GM21381 (cell line): ENCODE data around the gene SLX4IP.
"Not testable (repeated sequence)": the region's sequence is repeated elsewhere in the genome, so short reads cannot be mapped to it uniquely, and the experiment has no call there.

Source experiments
- ATAC-seq: cut with Tn5 transposase; IDR thresholded peaks from one replicate; pipeline ENCODE4 v1.9.1; 2021; ENCODE audit warnings: mild to moderate bottlenecking, moderate library complexity; ENCODE audit not compliant: unreplicated experiment

The SLX4IP gene

DNA sequence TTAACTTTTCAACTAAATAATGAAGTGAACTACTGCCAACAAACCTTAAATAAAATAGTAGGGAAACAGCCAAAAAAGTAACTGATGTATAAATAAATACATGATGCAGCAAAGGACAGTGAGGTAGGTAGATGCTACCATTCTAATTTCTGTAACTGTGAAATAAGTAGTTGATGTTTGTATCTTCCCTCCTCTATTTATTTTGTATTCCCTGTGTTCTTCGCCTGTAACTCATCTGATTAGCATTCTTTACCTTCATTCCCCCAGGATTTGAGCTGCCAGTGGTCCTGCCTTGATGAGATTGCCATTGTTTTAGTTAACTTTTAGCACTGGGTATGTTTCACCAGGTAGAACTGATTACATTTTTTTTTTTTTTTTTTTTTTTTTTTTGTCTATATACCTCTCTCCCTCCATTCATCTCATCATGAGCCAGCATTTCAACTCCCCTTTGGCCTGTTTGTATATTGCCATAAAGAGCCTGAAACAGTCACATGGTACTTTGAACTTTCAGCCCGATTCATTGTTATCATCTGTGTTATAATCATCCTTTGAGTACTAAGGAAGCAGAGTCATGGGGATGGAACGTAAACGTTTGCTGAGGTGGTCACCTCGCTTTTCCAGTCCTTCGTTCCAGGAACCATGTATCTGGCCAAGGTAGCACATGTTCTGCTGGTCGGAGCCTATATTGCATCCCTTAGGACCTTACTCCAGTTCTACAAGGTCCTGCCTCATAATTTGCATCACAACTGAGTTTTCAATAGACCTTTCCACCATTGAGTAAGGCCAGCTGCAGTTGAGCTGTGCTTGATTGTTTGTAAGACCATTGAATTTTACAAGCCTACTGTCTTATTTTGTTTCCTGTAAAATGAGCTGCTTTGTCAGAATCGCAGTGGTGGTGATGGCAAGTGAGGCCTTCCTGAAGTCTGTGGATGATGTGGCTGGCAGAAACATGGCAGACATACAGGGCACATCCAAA is 131.1 kb downstream of the SLX4IP start:
- no peak for ATAC-seq

DNA sequence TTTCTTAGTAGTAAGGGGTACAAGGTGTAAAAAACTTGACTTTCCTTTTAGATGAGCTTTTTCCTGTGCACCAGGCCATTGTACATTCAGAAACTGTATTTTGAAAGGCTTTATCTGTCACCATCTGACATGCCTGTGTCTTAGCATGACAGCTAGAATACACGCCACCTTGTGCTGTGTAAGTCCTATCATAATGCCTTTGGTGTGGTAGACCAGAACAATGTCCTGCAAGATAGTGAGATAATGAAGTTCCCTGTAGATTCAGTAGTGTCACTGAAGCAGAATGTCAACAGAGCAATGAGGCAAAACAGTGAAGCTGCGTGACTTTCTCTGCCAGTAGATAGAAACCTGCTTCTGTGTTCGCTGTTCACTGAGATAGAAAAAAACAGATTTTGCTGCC is 132.9 kb downstream of the SLX4IP start:
- ATAC-seq = no peak

DNA sequence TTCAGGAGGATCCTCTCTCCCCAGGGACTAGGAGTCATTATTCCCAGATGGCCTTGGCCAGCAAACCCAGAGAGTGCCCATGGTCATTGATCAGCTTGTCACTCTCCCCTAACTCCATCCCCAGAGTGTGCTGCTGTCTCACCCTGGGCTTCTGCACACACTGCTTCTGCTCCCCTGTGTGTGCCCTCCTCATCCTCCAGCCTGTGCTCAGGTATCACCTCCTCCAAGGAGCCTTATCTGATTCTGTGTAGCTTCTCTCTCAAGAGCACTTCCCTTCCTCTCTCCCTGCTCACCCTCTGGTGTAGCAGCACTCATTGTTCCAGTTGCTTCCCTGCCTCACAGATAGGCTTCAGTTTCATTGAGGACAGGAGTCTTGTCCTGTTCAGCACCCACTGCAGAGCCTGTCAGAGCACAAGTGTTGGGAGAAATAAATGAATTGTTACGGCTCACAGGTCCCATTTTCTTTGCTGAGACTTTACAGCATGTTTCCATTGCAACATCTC is 136.3 kb downstream of the SLX4IP start:
- ATAC-seq = no peak

DNA sequence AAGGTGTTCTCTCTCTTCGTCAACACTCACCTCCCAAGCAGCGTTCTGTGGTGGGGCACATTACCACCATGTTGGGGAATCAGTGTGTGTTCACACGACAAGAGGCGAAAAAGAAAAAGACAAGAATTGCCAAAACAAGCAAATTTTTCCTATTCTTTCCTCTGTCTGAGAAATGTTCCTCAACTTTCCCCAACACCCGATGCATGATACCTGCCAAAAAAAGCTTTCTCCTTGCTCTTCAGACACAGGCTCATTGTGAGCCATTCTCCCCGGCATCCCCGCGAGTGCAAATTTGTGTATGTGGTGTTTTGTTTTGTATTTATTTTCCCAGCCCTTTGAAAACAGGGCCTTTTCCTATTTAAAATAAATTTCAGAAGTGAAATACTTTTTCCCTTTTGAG is 137.7 kb downstream of the SLX4IP start:
- ATAC-seq = no peak

DNA sequence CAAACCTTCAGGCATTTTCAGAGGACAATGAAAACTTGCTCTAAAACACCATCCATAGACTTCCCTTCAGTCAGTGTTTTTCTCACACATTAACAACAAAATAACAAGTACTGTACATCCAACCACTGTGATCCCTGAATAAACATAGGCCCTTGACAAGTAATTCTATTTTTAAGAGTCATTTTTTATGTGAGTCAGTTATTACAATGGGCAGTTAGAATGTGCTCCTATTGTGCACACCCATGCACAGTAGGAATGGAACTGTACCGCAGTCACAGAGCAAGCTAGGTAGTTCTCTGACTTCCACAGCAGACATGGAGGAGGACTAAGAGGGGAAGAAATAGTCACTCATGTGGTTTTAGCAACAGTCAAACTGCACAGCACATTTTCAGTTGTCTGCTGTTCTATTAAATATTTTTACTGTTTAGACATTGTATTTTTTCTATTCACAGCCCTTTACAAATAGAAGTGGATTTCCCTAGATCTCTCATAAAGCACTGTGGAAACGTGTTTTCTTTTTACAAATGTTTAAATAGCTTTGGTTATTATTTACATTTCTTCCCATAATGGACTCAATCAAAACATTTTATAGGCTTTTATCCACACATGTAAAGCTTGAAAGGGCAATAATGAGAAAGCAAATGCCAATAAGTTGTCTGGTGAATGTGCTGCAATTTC is 138.3 kb downstream of the SLX4IP start:
- no peak for ATAC-seq

DNA sequence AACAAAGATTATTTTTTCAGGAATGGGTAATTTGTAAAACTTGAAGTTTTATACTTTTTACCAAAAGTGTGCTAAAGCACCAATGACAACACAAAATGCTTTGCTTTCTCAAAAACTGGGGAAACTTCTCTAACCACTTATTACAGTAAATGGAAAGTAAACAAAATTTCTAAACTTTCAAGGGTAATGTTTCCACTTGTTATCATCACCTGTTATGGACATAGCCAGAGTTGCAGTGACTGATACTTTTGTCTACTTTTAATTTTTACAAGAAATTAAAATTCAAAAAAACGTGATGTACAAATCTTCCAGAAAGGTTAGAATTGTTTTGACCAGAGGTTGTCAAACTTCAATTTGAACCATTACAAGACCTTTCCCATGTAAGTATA is 138.8 kb downstream of the SLX4IP start:
- no peak for ATAC-seq

DNA sequence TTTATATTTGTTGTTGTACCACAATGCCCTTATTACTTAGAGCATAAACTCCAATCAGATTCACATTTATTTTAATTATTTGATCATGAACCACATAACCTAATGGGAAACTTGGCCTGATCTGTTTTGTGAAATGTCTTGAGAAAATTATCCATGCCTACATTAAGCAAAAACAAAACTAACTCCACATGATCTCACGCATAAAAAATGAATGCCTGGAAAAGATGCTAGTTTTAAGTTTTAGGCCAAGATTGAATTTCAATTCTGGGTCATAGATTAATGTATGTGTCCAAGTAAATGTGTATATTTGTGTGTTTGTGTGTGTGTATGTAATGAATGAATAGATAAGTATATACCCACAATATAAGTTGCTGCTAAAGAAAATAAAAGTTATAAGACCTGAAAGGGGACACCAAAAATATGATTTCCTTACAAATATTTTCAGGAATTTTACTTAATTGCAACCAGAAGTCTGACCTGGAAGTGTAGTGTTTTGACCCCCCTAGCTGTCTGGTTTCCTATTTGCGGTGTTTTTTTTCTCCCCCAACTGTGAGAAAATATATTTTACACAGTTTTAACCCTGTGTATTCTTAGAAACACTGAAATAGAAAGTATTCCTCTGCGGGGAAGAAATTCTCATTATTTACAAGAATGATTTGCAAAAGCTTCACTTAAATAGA is 141.4 kb downstream of the SLX4IP start:
- no peak for ATAC-seq

DNA sequence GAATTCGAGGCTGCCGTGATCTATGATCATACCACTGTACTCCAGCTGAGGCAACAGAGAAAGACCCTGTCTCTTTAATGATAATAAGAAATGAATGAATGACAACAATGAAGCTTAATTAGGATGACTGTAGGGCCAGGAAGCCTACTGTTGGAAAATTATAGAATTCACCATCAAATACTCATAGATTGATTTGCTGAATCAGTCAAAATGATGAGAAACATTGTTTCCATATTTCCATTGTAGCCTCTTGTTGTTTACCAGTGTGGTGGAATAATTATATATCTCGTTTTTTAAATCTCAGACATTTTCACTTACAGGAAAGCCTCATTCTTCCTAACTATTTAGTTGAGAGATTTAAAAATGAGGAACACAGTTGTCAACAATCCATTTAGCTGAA is 142.5 kb downstream of the SLX4IP start:
- ATAC-seq = no peak

DNA sequence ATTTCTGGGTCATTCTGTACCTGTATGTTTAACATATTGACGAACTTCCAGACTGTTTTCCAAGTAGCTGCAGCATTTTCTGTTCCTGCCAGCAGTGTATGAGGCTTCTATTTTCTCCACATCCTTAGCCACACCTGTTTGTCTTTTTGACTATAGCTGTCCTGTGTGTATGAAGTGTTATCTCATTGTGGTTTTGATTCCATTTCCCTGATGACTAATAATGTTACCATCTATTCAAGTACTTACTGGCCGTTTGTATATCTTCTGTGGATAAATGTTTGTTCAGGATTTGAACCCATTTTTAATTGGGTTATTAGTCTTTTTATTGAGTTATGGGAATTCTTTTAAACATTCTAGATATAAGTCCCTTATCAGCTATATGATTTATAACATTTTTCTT is 143.5 kb downstream of the SLX4IP start:
- ATAC-seq = peak; percentile 65

DNA sequence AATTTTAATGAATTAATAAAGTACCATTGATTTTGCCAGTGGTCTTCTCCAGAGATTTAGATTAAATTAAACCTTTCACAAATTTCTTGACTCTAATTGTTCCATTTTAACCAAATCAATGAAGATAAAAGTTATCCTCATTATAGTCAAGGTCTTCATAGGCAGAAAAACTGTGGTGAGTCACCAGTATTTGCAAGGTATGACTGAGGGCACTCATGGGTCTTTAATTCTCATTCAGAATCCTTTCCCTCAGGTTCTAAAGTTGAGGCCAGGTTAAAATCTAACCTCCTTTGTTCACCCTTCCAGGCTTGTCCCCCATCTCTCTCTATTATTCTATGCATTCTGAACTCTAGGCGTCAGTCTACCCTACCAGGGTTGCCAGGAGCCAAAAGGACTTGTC is 144.8 kb downstream of the SLX4IP start:
- ATAC-seq = no peak

DNA sequence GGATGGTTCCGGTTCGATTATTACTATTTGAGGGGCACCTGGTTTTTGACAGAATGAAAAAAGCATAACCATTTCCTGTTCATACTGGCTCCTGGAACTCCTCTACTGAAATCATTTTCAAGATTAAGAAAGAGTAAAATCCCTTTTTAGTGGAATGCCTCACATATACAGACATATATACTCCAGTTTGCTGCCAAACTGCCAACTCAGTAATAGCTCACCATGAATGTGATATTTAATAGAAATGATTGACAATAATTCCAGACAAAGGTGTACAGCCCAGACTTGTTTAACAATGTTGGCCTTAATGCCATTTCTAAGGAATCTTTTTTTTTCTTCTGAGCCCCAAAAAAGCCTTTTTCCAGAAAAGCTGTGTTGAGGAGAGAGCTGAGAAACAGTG is 145.6 kb downstream of the SLX4IP start:
- ATAC-seq = no peak

DNA sequence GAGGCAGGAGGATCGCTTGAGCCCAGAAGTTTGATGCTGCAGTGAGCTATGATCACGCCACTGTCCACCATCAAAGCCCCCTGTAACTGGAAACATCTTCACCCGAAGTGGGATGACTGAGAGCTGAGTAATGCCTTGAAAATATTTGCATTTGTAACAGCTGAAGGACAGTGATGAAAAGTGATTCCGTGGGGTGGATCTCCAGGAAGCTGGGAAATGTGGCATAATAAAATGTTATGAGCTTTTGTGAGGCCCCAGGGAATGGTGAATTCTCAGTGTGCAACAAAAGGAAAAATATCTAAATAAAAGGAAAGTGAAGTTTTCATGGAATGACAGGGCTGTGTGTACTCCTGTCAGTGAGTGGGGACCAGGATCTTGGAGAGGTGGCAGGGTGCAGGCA is 146.7 kb downstream of the SLX4IP start:
- no peak for ATAC-seq

DNA sequence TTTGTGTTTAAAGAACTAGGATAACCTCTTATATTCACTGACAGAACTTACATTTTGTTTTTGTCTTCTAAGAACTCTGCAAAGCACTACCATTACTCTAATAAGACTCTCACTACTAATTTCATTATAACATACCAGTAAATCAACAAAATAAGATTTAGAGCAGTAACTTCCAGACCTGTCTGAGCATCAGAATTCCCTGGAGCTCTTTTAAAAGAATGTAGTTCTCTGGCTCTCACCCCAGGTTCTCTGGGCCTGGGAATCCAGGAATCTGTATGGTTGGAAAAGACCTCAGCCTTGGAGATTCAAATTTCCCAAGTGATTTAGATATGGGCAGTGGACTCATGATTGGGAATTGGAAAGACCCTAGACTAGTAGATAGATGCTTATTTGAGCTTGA is 149.3 kb downstream of the SLX4IP start:
- ATAC-seq = no peak

DNA sequence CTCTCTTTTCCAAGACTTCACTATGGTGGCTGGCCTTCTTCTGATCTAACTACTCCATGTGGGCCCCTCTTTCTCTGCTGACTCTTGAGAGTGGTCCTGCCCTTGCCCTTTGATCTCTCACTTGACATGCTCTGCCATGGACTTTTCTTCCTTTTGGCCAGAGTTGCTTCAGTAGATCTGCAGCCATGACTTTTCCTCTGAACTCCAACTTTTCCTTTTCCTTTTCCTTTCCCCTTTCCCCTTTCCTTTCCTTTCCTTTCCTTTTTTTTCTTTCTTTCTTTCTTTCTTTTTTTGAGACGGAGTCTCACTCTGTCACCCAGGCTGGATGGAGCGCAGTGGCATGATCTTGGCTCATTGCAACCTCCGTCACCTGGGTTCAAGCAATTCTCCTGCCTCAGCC is 150.2 kb downstream of the SLX4IP start:
- ATAC-seq = no peak

DNA sequence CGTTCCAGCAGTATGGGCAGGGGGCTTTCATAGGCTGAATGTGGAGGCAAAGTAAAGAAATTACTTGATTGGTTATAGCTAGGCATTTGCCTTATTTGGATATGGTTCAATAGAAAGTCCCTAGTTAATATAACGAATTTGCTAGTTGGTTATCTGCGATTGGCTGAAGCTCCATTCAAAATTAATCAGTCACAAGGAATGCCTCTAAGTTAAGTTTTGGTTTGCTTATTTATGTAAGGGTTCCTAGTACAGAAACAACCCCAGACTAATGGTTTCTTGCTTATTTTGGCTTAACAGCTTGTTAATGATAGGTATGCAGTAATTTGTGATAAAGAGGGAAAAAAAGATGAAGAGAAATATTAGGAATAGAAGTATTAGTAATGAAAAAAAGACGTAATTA is 151.2 kb downstream of the SLX4IP start:
- ATAC-seq = no peak

DNA sequence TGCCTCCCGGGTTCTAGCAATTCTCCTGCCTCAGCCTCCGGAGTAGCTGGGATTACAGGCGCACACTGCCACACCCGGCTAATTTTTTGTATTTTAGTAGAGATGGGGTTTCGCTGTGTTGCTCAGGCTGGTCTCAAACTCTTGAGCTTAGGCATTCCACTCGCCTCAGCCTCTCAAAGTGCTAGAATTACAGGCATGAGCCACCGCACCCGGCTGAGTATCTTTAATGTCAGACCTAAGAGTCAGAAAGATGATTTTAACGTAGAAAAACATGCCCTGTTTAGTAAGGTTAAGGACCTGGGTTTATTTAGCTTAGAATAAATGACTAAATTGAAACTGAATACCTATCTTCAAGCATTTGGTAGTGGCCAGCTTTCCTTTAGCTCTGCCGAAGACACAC is 155.3 kb downstream of the SLX4IP start:
- ATAC-seq = not testable (repeated sequence)

DNA sequence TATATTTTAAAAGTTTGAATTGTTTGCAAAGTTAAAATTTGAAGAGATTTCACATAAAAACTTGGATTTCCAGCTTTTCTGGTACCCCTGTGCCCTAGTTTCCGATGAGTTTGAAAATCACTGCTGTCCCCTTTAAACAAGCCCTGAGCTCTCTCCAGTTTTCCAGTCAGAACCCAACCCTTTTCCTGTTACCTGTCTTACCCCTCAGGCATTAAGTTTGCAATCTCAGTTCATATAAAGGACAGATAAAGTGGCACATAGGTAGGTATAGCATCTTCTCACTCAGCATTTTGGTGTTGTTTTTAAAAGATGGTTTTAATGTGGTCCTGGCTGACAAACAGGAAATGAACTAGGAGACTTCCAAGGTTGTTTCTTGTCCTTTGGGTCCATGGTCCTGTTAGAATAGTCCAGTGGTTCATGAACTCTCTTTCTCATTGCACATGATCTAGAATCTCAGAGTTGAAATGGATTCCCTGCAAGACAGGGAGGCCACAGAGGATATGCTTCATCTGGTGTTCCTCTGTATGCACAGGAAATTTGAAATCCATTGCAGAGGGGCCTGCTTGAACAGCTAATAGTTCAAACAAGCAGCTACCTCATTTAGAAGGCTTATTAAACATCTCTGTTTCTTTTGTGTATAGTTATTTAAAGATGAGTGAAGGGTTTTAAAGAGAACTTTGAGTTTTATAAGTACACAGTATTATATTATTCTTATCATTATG is 156.0 kb downstream of the SLX4IP start:
- ATAC-seq = no peak

DNA sequence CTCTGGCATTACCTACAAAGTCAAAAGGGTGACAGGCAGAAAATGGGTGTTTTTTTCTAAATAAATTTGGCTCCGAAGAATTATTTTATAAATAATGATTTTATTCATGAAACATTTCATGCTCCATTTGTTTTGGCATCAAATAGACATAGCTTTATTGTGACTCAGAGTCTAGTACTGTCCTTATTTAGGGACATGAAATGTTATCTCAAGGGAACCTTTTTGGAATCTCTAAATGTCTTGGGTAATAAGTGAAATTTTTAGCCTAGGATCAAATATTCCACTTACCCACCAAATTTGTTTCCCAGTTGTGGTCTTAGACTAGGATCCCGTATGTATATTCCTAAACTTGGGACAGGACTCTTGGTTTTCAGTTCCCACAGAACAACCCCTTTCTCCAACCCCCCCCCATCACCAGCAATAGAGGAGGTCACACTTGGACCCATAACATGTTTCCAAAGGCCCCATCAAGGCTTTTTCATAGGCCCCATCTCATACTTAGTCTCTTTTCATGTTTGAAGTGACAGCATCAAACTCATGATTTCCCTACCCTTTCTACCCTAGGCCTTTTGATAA is 156.9 kb downstream of the SLX4IP start:
- no peak for ATAC-seq

DNA sequence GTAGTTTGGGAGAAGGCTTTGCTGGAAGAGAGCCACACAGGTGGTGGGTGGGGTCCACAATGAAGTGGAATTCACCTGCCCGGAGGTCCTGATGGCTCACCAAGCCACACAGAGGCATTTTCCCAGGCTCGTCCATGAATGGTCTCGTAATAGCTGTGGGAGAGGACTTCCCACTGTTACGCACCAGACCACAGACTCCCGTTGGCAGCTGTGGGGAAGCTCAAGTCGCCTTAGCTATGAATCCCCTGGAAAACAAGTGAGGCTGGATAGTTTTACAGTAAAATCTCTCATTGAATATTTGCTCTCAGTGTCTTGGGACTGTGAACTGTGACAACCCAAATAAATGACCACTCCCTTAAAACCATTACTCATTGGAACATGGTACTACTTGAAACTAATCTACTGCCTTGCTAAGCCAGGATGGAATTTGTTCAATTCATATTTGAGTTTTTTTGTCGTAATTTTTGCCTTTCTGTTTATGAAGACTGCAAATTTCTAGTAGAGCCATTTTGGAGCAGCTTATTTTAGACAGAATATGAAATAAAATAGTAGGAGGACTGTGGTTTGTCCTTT is 159.3 kb downstream of the SLX4IP start:
- ATAC-seq = no peak

DNA sequence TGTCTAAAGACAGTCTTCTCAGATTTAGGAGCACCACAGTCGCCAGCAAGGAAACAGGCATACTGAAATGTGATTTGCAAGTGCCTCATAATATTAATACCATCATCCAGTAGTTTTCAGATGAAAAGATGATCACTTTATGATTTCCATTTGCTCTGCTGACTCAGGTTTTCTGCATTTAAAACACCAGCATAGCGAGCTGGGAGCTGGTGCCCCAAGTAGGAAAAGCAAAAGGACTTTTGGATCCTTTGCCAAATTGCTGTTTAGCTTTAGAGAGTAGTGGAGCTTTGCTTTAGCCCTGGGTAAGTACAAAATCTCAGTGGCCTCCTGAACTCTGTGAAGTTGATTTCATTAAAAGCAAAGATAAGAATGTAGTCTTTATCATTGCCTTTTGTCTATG is 160.2 kb downstream of the SLX4IP start:
- ATAC-seq = no peak
